SK-N-SH treated with all-trans-retinoic acid at 6 μM for 48 hours (cell line): ENCODE data around the gene PREP.

Source experiments
- TOX ChIP-seq: fragments of 250-450 bp; sonication (Bioruptor Pico); IDR thresholded peaks from 2 replicates; pipeline ENCODE4 v1.8.0; 2021; ENCODE audit warnings: mild to moderate bottlenecking, moderate library complexity, borderline replicate concordance
- ZC3H10 ChIP-seq: fragments of 250-450 bp; sonication (Bioruptor Pico); IDR thresholded peaks from 2 replicates; pipeline ENCODE4 v1.5.1; 2021; ENCODE audit warnings: mild to moderate bottlenecking, moderate library complexity
- ZNF8 ChIP-seq: fragments of 450-650 bp; formaldehyde crosslinking; IDR thresholded peaks from 2 replicates; pipeline ENCODE4 v1.5.0; 2020; ENCODE audit warnings: mild to moderate bottlenecking, moderate library complexity
- TF ChIP-seq, protein P1 (sequence below): fragments of 250-450 bp; sonication (Bioruptor Pico); IDR thresholded peaks from 2 replicates; pipeline ENCODE4 v1.8.0; 2020; ENCODE audit warnings: mild to moderate bottlenecking, moderate library complexity, borderline replicate concordance

- TF ChIP-seq, protein P1, sequence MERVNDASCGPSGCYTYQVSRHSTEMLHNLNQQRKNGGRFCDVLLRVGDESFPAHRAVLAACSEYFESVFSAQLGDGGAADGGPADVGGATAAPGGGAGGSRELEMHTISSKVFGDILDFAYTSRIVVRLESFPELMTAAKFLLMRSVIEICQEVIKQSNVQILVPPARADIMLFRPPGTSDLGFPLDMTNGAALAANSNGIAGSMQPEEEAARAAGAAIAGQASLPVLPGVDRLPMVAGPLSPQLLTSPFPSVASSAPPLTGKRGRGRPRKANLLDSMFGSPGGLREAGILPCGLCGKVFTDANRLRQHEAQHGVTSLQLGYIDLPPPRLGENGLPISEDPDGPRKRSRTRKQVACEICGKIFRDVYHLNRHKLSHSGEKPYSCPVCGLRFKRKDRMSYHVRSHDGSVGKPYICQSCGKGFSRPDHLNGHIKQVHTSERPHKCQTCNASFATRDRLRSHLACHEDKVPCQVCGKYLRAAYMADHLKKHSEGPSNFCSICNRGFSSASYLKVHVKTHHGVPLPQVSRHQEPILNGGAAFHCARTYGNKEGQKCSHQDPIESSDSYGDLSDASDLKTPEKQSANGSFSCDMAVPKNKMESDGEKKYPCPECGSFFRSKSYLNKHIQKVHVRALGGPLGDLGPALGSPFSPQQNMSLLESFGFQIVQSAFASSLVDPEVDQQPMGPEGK = no peak
- TF ChIP-seq ZNF8 (CRISPR knock-in tag) = no peak
- TF ChIP-seq TOX = no peak
- TF ChIP-seq ZC3H10 (CRISPR knock-in tag) = no peak
Observed at GRCh38 chr6:105409734-105410133, 6.9 kb upstream of the PREP start.
